Ascending aorta (tissue), 2 donors: ENCODE data around the gene ZNF512. TPM values are rescaled to one million over a fixed set of nuclear protein-coding genes. Genes with fewer than 3 reads are reported as not detected.
"Not testable (repeated sequence)": the region's sequence is repeated elsewhere in the genome, so short reads cannot be mapped to it uniquely, and the experiment has no call there.

Experiments used
- DNase-seq, 2 donors: peaks; one replicate each; pipeline ENCODE4 v3.0.0-alpha.2; 2019; ENCODE audit warnings: low spot score in 2 of 2
- H3K27ac ChIP-seq, 2 donors: fragments of 200-600 bp; sonication (generic); one replicate each; pipeline ENCODE4 v1.5.1; 2016 to 2017; ENCODE audit warnings: mild to moderate bottlenecking in 1 of 2
- H3K27me3 ChIP-seq: fragments of 200-600 bp; sonication (generic); one replicate; pipeline ENCODE4 v1.5.1; 2017
- H3K36me3 ChIP-seq, 2 donors: fragments of 200-600 bp; sonication (generic); one replicate each; pipeline ENCODE4 v1.5.1; 2016
- H3K4me1 ChIP-seq, 2 donors: fragments of 200-600 bp; sonication (generic); one replicate each; pipeline ENCODE4 v1.5.1; 2016 to 2017; ENCODE audit warnings: mild to moderate bottlenecking in 1 of 2
- H3K4me3 ChIP-seq, 2 donors: fragments of 200-600 bp; sonication (generic); one replicate each; pipeline ENCODE4 v1.5.1; 2016 to 2017; ENCODE audit warnings: mild to moderate bottlenecking in 1 of 2
- H3K9me3 ChIP-seq, 2 donors: fragments of 200-600 bp; sonication (generic); one replicate each; pipeline ENCODE4 v1.5.1; 2016
- intact Hi-C: fragments of 100-400 bp; cut with DNase I; formaldehyde crosslinking; loops from one replicate; pipeline ENCODE4 v1.15.1; 2023
- total RNA-seq: library from RNA; depleted of rRNA; stranded (reverse); fragments of >200 nt; gene quantifications from one replicate; pipeline ENCODE4 v1.1.0, GENCODE V29; 2016
- TF ChIP-seq, protein P1 (sequence below), 3 experiments: fragments of 200-600 bp in 2 of 3; fragments of 450-650 bp in 1 of 3; sonication (generic) in 2 of 3; IDR thresholded peaks; one replicate each; pipeline ENCODE4 v1.5.1; 2016 to 2019; ENCODE audit warnings: antibody characterized with exemption in 3 of 3, mild to moderate bottlenecking in 1 of 3, moderate library complexity in 1 of 3

The ZNF512 gene
- total RNA-seq, 1 donor from 2014 or later = 64.8 TPM

DNA sequence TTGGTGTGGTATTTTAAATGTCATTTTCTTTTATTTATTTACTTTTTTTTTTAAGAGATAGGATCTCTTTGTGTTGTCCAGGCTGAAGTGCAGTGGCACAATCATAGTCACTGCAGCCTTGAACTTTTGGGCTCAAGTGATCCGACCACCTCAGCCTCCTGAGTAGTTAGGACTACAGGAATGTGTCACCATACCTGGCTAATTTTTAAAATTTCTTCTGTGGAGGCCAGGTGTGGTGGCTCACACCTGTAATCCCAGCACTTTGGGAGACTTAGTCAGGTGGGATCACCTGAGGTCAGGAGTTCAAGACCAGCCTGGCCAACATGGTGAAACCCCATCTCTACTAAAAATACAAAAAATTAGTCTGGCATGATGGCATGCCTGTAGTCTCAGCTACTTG, 33.5 kb upstream of the ZNF512 start:
- Histone ChIP-seq H3K27ac (no peak overlapping the region), H3K36me3 (no peaks in the 10 kb centered on the region), H3K9me3 (no peaks in the 10 kb centered on the region), H3K4me1 (no peaks in the 10 kb centered on the region), H3K4me3 (no peak overlapping the region), H3K27me3 (no peaks in the 10 kb centered on the region)
- no peak for DNase-seq
- intact Hi-C loops = no loop called here
- TF ChIP-seq, protein P1, sequence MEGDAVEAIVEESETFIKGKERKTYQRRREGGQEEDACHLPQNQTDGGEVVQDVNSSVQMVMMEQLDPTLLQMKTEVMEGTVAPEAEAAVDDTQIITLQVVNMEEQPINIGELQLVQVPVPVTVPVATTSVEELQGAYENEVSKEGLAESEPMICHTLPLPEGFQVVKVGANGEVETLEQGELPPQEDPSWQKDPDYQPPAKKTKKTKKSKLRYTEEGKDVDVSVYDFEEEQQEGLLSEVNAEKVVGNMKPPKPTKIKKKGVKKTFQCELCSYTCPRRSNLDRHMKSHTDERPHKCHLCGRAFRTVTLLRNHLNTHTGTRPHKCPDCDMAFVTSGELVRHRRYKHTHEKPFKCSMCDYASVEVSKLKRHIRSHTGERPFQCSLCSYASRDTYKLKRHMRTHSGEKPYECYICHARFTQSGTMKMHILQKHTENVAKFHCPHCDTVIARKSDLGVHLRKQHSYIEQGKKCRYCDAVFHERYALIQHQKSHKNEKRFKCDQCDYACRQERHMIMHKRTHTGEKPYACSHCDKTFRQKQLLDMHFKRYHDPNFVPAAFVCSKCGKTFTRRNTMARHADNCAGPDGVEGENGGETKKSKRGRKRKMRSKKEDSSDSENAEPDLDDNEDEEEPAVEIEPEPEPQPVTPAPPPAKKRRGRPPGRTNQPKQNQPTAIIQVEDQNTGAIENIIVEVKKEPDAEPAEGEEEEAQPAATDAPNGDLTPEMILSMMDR (IDR thresholded peaks at IDR 0.05) = no peak

DNA sequence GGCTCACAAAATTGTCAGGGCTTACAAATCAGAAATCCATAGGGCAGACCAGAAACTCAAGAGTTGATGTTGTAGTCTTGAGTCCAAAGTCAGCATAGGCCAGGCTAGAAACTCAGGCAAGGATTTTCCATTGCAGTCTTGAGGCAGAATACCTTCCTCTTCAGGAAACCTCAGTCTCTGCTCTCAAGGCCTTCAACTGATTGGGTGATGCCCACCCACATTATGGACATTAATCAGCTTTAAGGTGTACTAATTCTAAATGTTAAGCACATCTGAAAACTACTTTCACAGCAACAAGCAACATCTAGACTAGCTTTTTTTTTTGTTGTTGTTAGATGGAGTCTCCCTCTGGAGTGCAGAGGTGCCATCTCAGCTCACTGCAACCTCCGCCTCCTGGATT, 31.3 kb upstream of the ZNF512 start:
- no peaks in the 10 kb centered on the region for H3K9me3 ChIP-seq
- H3K27ac ChIP-seq = no peak overlapping the region
- H3K4me1 ChIP-seq = no peaks in the 10 kb centered on the region
- DNase-seq = no peak
- H3K36me3 ChIP-seq = no peaks in the 10 kb centered on the region
- no peak overlapping the region for H3K4me3 ChIP-seq
- intact Hi-C loops = no loop called here
- TF ChIP-seq, protein P1 (IDR thresholded peaks at IDR 0.05) = no peak
- H3K27me3 ChIP-seq = no peaks in the 10 kb centered on the region

DNA sequence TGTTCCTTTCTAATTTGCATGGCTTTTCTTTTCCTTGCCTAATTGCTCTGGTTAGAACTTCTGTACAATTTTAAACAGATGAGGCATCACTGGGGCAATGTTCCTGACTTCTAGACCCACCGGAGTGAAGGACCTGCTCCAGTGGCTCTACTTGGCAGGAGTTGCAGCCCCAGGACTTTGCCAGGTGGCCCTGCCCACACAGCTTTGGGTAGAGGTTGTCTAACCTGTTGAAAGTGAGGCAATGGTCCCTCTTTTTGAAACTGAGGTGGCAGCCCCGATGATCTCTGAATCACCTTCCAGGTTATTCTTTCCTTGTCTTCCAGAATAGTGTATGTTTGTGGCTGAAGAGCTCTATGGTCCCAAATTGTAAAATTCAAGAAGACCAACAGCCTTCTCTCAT, 29.9 kb upstream of the ZNF512 start:
- Histone ChIP-seq H3K9me3 (no peaks in the 10 kb centered on the region), H3K27ac (no peak overlapping the region), H3K27me3 (no peaks in the 10 kb centered on the region), H3K36me3 (no peaks in the 10 kb centered on the region), H3K4me3 (no peak overlapping the region), H3K4me1 (no peaks in the 10 kb centered on the region)
- TF ChIP-seq, protein P1 (IDR thresholded peaks at IDR 0.05) = no peak
- DNase-seq = no peak
- intact Hi-C loops = no loop called here

DNA sequence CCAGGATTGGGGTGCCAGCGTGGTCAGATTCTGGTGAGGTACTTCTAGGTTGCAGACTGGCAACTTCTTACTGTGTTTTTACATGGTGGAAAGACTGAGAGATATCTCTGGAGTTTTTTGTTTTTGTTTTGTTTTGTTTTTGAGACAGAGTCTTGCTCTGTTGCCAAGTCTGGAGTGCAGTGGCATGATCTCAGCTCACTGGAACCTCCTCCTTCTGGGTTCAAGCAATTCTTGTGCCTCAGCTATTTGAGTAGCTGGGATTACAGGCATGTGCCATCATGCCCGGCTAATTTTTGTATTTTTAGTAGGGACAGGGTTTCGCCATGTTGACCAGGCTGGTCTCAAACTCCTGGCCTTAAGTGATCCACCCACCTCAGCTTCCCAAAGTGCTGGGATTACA, 28.4 kb upstream of the ZNF512 start:
- intact Hi-C loops, H3K9me3 ChIP-seq, H3K36me3 ChIP-seq, H3K27ac ChIP-seq, H3K4me1 ChIP-seq, H3K4me3 ChIP-seq, DNase-seq, H3K27me3 ChIP-seq: not testable (repeated sequence)

DNA sequence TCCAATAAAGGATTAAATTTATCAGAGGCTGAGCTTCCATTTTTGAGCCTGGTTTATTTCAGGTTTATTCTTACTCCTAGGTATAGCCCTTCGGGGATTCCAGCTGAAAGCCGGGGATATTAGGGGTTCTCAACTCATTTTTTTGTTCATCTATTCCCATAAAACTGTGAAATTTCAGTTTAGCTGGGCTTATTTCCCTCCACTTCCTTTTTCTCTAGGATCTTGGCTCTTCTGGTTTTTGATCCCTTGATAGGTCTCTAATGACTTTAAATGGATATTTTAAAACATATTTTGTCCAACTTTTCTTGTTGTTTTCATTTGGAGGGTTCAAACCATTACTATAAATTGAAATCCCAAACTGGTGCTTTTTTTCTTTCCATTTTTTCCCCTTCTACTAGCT, 23.6 kb upstream of the ZNF512 start:
- TF ChIP-seq, protein P1 (IDR thresholded peaks at IDR 0.05) = no peak
- H3K4me1 ChIP-seq = no peaks in the 10 kb centered on the region
- no peak overlapping the region for H3K27ac ChIP-seq
- intact Hi-C loops = no loop called here
- no peaks in the 10 kb centered on the region for H3K9me3 ChIP-seq
- no peak for DNase-seq
- no peaks in the 10 kb centered on the region for H3K36me3 ChIP-seq
- no peak overlapping the region for H3K4me3 ChIP-seq
- no peaks in the 10 kb centered on the region for H3K27me3 ChIP-seq

DNA sequence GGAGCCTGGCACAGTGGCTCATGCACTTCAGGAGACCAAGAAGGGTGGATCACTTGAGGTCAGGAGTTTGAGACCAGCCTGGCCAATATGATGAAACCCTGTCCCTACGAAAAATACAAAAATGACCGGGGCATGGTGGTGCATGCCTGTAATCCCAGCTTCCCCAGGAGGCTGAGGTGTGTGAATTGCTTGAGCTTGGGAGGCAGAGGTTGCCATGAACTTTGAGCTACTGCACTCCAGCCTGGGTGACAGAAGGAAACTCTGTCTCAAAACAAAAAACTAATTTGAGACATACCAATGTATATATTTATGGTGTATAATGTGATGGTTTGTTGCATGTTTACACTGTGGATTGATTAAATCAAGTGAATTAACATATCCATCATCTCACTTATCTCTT, 21.8 kb upstream of the ZNF512 start:
- TF ChIP-seq, protein P1 (IDR thresholded peaks at IDR 0.05) = no peak
- Histone ChIP-seq H3K4me3 (no peak overlapping the region), H3K4me1 (no peaks in the 10 kb centered on the region)

More for the DNA sequence above, 21.8 kb upstream of the ZNF512 start:
- Histone ChIP-seq H3K27me3 (no peaks in the 10 kb centered on the region), H3K9me3 (no peaks in the 10 kb centered on the region), H3K27ac (no peak overlapping the region), H3K36me3 (no peaks in the 10 kb centered on the region)
- intact Hi-C loops = no loop called here
- DNase-seq = no peak
